ENCODE data around the gene C15orf39. TPM values are rescaled to one million over a fixed set of nuclear protein-coding genes. Genes with fewer than 3 reads are reported as not detected.

C15orf39 gene
- total and polyA plus RNA-seq, 9 of the 15 experiments (the other 6 are each of a cell fraction or from before 2014, with no cell fraction given) = 0.31 to 29.8 (median 4.4) TPM

DNA sequence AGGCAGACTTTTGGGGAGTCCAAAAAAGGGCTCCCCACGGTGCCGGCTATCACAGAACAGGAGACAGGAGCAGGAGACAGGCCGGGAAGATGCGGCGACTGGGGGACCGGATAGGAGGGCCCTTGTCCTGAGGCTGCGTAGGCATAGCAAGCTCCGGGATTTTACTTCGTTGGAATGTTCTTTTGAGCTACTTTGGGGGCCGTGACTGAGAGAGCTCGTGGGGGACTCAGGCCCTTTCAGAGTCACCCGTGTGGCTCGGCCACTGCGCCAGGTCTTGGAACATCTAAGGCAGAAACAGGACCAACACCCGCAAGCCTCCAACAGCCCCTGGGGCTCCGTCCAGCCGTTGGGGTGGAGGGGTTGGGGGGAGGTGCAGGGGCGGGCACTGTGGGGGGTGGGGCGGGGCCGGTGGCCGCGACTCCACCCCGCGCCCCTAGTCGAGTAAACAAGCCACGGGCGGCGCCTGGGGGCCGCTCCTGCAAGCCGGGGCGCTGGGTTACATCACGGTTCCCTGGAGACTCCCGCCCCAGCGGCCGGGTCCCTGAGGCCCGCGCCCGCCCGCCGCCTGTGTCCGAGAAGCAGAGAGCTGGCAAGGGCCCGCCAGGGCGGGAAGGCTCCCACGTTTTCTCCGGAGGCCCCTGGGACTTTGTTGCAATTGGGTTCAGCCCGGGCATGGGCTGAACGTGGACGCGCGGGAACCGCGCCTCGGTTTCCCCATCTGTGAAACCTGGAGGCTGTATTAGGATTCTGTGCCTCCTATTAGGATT, 23.3 kb upstream of the C15orf39 start (continued):
- TF ChIP-seq, protein P1, sequence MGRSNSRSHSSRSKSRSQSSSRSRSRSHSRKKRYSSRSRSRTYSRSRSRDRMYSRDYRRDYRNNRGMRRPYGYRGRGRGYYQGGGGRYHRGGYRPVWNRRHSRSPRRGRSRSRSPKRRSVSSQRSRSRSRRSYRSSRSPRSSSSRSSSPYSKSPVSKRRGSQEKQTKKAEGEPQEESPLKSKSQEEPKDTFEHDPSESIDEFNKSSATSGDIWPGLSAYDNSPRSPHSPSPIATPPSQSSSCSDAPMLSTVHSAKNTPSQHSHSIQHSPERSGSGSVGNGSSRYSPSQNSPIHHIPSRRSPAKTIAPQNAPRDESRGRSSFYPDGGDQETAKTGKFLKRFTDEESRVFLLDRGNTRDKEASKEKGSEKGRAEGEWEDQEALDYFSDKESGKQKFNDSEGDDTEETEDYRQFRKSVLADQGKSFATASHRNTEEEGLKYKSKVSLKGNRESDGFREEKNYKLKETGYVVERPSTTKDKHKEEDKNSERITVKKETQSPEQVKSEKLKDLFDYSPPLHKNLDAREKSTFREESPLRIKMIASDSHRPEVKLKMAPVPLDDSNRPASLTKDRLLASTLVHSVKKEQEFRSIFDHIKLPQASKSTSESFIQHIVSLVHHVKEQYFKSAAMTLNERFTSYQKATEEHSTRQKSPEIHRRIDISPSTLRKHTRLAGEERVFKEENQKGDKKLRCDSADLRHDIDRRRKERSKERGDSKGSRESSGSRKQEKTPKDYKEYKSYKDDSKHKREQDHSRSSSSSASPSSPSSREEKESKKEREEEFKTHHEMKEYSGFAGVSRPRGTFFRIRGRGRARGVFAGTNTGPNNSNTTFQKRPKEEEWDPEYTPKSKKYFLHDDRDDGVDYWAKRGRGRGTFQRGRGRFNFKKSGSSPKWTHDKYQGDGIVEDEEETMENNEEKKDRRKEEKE (IDR thresholded peaks at IDR 0.05; ENCODE audit: borderline replicate concordance in 1 of 2, control insufficient read depth in 1 of 2, low read depth in 2 of 2, low read length in 1 of 2) = no peak
- TF ChIP-seq ZNF124 (CRISPR knock-in tag; IDR thresholded peaks at IDR 0.05) (no peak), SMAD4 (CRISPR knock-in tag; conservative IDR thresholded peaks at IDR 0.05) (peak; percentile 77), EGR1 (conservative IDR thresholded peaks at IDR 0.05) (no peak), NR2C1 (IDR thresholded peaks at IDR 0.05) (no peak), NR2C1 (tag; IDR thresholded peaks at IDR 0.05) (no peak), HMGN3 (IDR thresholded peaks at IDR 0.05; ENCODE audit: borderline replicate concordance, extremely low read depth, insufficient read length, low read depth, low read length) (peak; percentile 66), TBL1XR1 (IDR thresholded peaks at IDR 0.05; ENCODE audit: low read length in 2 of 2) (no peak), ZFX (CRISPR knock-in tag; IDR thresholded peaks at IDR 0.05) (peak; percentile 65), ZKSCAN3 (CRISPR knock-in tag; IDR thresholded peaks at IDR 0.05) (no peak), RFX5 (IDR thresholded peaks at IDR 0.05; ENCODE audit: low read depth, low read length) (no peak), ZNF146 (CRISPR knock-in tag; IDR thresholded peaks at IDR 0.05; ENCODE audit: unreplicated experiment) (no peak), SRSF7 (optimal IDR thresholded peaks at IDR 0.05; ENCODE audit: low read depth, low read length) (no peak), NR2C2 (CRISPR knock-in tag; IDR thresholded peaks at IDR 0.05) (no peak), NR2C2 (tag; IDR thresholded peaks at IDR 0.05) (no peak), MTA1 (IDR thresholded peaks at IDR 0.05; ENCODE audit: borderline replicate concordance) (no peak), ZNF384 (IDR thresholded peaks at IDR 0.05; ENCODE audit: low read depth, low read length) (no peak), PCBP1 (IDR thresholded peaks at IDR 0.05; ENCODE audit: low read depth, low read length, poor library complexity, severe bottlenecking) (peak; percentile 66)
- TF ChIP-seq, protein P2, sequence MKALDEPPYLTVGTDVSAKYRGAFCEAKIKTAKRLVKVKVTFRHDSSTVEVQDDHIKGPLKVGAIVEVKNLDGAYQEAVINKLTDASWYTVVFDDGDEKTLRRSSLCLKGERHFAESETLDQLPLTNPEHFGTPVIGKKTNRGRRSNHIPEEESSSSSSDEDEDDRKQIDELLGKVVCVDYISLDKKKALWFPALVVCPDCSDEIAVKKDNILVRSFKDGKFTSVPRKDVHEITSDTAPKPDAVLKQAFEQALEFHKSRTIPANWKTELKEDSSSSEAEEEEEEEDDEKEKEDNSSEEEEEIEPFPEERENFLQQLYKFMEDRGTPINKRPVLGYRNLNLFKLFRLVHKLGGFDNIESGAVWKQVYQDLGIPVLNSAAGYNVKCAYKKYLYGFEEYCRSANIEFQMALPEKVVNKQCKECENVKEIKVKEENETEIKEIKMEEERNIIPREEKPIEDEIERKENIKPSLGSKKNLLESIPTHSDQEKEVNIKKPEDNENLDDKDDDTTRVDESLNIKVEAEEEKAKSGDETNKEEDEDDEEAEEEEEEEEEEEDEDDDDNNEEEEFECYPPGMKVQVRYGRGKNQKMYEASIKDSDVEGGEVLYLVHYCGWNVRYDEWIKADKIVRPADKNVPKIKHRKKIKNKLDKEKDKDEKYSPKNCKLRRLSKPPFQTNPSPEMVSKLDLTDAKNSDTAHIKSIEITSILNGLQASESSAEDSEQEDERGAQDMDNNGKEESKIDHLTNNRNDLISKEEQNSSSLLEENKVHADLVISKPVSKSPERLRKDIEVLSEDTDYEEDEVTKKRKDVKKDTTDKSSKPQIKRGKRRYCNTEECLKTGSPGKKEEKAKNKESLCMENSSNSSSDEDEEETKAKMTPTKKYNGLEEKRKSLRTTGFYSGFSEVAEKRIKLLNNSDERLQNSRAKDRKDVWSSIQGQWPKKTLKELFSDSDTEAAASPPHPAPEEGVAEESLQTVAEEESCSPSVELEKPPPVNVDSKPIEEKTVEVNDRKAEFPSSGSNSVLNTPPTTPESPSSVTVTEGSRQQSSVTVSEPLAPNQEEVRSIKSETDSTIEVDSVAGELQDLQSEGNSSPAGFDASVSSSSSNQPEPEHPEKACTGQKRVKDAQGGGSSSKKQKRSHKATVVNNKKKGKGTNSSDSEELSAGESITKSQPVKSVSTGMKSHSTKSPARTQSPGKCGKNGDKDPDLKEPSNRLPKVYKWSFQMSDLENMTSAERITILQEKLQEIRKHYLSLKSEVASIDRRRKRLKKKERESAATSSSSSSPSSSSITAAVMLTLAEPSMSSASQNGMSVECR (CRISPR knock-in tag; IDR thresholded peaks at IDR 0.05) = no peak
- TF ChIP-seq, protein P3, sequence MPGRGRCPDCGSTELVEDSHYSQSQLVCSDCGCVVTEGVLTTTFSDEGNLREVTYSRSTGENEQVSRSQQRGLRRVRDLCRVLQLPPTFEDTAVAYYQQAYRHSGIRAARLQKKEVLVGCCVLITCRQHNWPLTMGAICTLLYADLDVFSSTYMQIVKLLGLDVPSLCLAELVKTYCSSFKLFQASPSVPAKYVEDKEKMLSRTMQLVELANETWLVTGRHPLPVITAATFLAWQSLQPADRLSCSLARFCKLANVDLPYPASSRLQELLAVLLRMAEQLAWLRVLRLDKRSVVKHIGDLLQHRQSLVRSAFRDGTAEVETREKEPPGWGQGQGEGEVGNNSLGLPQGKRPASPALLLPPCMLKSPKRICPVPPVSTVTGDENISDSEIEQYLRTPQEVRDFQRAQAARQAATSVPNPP (IDR thresholded peaks at IDR 0.05; ENCODE audit: borderline replicate concordance, insufficient read depth, insufficient read length) = no peak
